ENCODE data around the gene ZNF273. TPM values are rescaled to one million over a fixed set of nuclear protein-coding genes. Genes with fewer than 3 reads are reported as not detected.
"Not testable (repeated sequence)": the region's sequence is repeated elsewhere in the genome, so short reads cannot be mapped to it uniquely, and the experiment has no call there.

The ZNF273 gene
- total RNA-seq, 2 experiments from 2014 or later = 22.8 to 23.7 TPM

DNA sequence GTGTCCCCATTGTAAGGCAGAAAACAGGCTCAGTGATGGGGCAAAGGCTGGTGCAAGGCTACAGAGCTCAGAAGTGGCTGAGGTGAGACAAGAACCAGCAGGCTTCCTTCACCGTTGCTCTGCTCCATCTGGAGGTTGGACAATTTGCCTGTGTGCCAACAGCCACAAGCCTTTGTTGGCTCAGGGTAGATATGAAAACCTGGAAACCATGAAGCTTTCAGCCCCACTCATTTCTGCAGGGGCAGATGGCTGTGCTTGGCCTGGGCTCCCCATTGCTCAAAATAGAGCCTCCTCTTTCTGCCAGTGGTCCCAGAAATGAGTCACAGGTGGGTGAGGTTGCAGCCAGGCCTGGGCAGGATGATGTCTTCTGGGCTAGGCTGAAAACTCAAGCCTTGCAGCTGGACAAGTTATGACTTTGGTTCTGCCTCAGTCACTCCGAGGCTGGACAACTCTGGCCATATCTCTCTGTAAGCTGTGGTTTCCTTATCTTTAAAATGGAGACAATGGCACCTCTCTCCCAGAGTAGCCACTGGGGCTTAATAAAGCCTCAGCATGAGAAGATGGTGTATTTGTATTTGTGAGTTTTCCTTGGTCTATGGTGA lies 12.2 kb upstream of the ZNF273 start:
- Histone ChIP-seq H3K9me2 (ENCODE audit: insufficient read depth, low read length) (no peaks in the 10 kb centered on the region), H3K4me1 (ENCODE audit: insufficient read depth, low read length, poor library complexity, severe bottlenecking) (no peaks in the 10 kb centered on the region), H3K4me3 (ENCODE audit: low read depth, low read length, poor library complexity, severe bottlenecking) (no peak overlapping the region), H3K36me3 (ENCODE audit: insufficient read depth, low read length) (no peaks in the 10 kb centered on the region), H3K4me2 (ENCODE audit: low read length) (no peak overlapping the region), H3K27ac (ENCODE audit: low read depth, low read length, poor library complexity, severe bottlenecking) (no peak overlapping the region), H2AFZ (ENCODE audit: low read length) (no peak overlapping the region), H3K9me3 (ENCODE audit: low read length) (no peaks in the 10 kb centered on the region), H3K79me2 (ENCODE audit: insufficient read depth, low read depth, low read length) (no peaks in the 10 kb centered on the region), H4K20me1 (ENCODE audit: insufficient read depth, low read length) (no peaks in the 10 kb centered on the region)
- TF ChIP-seq, protein P1, sequence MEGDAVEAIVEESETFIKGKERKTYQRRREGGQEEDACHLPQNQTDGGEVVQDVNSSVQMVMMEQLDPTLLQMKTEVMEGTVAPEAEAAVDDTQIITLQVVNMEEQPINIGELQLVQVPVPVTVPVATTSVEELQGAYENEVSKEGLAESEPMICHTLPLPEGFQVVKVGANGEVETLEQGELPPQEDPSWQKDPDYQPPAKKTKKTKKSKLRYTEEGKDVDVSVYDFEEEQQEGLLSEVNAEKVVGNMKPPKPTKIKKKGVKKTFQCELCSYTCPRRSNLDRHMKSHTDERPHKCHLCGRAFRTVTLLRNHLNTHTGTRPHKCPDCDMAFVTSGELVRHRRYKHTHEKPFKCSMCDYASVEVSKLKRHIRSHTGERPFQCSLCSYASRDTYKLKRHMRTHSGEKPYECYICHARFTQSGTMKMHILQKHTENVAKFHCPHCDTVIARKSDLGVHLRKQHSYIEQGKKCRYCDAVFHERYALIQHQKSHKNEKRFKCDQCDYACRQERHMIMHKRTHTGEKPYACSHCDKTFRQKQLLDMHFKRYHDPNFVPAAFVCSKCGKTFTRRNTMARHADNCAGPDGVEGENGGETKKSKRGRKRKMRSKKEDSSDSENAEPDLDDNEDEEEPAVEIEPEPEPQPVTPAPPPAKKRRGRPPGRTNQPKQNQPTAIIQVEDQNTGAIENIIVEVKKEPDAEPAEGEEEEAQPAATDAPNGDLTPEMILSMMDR (conservative IDR thresholded peaks at IDR 0.05; ENCODE audit: low read length) = no peak
- TF ChIP-seq EZH2phosphoT487 (IDR thresholded peaks at IDR 0.05; ENCODE audit: borderline replicate concordance, low read depth, low read length) = no peak
- no peak for DNase-seq (ENCODE audit: low spot score)
- intact Hi-C loops (cut with micrococcal nuclease; ENCODE audit: unreplicated experiment) = loop anchor here (10.0 kb wide), 1 partner anchor 56 kb away; no protein-coding TSS in a partner anchor
- BruUV-seq (replicated peaks) = no TSS peak
- CTCF ChIA-PET (ENCODE audit: unreplicated experiment) = no interaction called here
- POLR2A ChIA-PET = interaction anchor here (0.6 kb wide), 2 partner anchors 12 to 129 kb away, joined by 3 to 4 read pairs; partner anchors contain the start of gene ZNF273

- H3K9me3 ChIP-seq (ENCODE audit: low read length); H3K27ac ChIP-seq (ENCODE audit: low read depth, low read length, poor library complexity, severe bottlenecking); H3K79me2 ChIP-seq (ENCODE audit: insufficient read depth, low read depth, low read length); H3K4me2 ChIP-seq (ENCODE audit: low read length); H3K4me3 ChIP-seq (ENCODE audit: low read depth, low read length, poor library complexity, severe bottlenecking); H4K20me1 ChIP-seq (ENCODE audit: insufficient read depth, low read length); DNase-seq (ENCODE audit: low spot score); H3K36me3 ChIP-seq (ENCODE audit: insufficient read depth, low read length); H3K9me2 ChIP-seq (ENCODE audit: insufficient read depth, low read length); H3K4me1 ChIP-seq (ENCODE audit: insufficient read depth, low read length, poor library complexity, severe bottlenecking); H2AFZ ChIP-seq (ENCODE audit: low read length); CTCF ChIA-PET (ENCODE audit: unreplicated experiment); BruUV-seq (replicated peaks): not testable (repeated sequence)
- intact Hi-C loops (cut with micrococcal nuclease; ENCODE audit: unreplicated experiment) = loop anchor here (10.0 kb wide), 1 partner anchor 57 kb away; no protein-coding TSS in a partner anchor
- POLR2A ChIA-PET = interaction anchor here (0.6 kb wide), 1 partner anchor 135 kb away, joined by 4 read pairs; no protein-coding TSS in a partner anchor
These were observed 11.6 kb upstream of the ZNF273 start for GRCh38 chr7:64891363-64892081.

DNA sequence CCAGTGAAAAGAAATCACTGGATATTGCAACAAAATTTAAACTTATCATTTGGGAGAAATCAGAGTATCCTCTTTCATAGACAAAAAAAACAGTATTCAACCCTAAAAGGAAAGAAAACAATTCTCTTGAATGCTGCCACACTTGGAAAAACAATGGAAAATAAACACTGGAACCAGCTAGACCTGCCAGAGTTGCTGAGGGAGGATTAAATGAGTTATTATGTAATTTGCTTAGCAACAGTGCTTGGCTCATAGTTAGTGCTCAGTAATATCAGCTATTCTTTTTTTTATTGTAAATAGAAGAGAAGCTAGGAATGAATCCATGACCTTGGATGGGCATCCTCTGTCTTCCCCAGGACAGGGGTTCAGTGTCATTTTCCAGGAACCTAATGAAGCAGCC lies 11.0 kb upstream of the ZNF273 start:
- Histone ChIP-seq H3K79me2 (ENCODE audit: insufficient read depth, low read depth, low read length) (no peaks in the 10 kb centered on the region), H3K9me3 (ENCODE audit: low read length) (no peaks in the 10 kb centered on the region), H3K4me3 (ENCODE audit: low read depth, low read length, poor library complexity, severe bottlenecking) (no peak overlapping the region), H2AFZ (ENCODE audit: low read length) (no peak overlapping the region), H3K36me3 (ENCODE audit: insufficient read depth, low read length) (no peaks in the 10 kb centered on the region), H3K9me2 (ENCODE audit: insufficient read depth, low read length) (no peaks in the 10 kb centered on the region), H4K20me1 (ENCODE audit: insufficient read depth, low read length) (no peaks in the 10 kb centered on the region), H3K4me2 (ENCODE audit: low read length) (no peak overlapping the region), H3K4me1 (ENCODE audit: insufficient read depth, low read length, poor library complexity, severe bottlenecking) (no peaks in the 10 kb centered on the region), H3K27ac (ENCODE audit: low read depth, low read length, poor library complexity, severe bottlenecking) (no peak overlapping the region)
- CTCF ChIA-PET (ENCODE audit: unreplicated experiment) = no interaction called here
- intact Hi-C loops (cut with micrococcal nuclease; ENCODE audit: unreplicated experiment) = loop anchor here (10.0 kb wide), 1 partner anchor 57 kb away; no protein-coding TSS in a partner anchor
- TF ChIP-seq, protein P1 (conservative IDR thresholded peaks at IDR 0.05; ENCODE audit: low read length) = no peak
- TF ChIP-seq EZH2phosphoT487 (IDR thresholded peaks at IDR 0.05; ENCODE audit: borderline replicate concordance, low read depth, low read length) = no peak
- POLR2A ChIA-PET = interaction anchor here (1.1 kb wide), 1 partner anchor 44 kb away, joined by 4 read pairs; no protein-coding TSS in a partner anchor
- no TSS peak for BruUV-seq (replicated peaks)
- DNase-seq (ENCODE audit: low spot score) = no peak

Data from OCI-LY7 (cell line).